Right renal pelvis (tissue), 4 donors: Measurements from ENCODE around the gene ZCWPW1. TPM values are rescaled to one million over a fixed set of nuclear protein-coding genes. Genes with fewer than 3 reads are reported as not detected.
A peak's percentile ranks its signal among the peaks of the same experiment; 100 is the strongest.

Experiments
- DNase-seq, 4 donors: peaks; one replicate each; pipeline ENCODE4 v3.0.0-alpha.2; 2013; ENCODE audit warnings: low read depth in 4 of 4, low spot score in 3 of 4, missing footprints in 1 of 4
- polyA plus RNA-seq, 4 donors: library from polyadenylated mRNA; unstranded; fragments of 120-200 nt; gene quantifications; one replicate each; pipeline ENCODE4 v1.2.1, GENCODE V29; 2013; ENCODE audit not compliant: insufficient read length in 4 of 4

Gene ZCWPW1
- 1 to 10 TPM; 5.3 to 6.7 (median 5.6) TPM for polyA plus RNA-seq

- DNase-seq = peak; percentile 94 to 96 (median 96)
These were observed at the start of gene ZCWPW1 for GRCh38 chr7:100428199-100428966. ZCWPW1 (minus strand) TSS chr7:100428703; CDS start chr7:100420649, 8,054 bp downstream.

GRCh38 chr7:100477871-100478267, 49.4 kb upstream of the ZCWPW1 start:
- no peak for DNase-seq

GRCh38 chr7:100476903-100477870, 48.7 kb upstream of the ZCWPW1 start:
- no peak for DNase-seq

- DNase-seq = no peak
These were observed 47.7 kb upstream of the ZCWPW1 start for GRCh38 chr7:100476101-100476780.

- no peak for DNase-seq
These were observed 47.0 kb upstream of the ZCWPW1 start for GRCh38 chr7:100475549-100475948.

- DNase-seq = no peak
These were observed 44.5 kb upstream of the ZCWPW1 start for GRCh38 chr7:100472854-100473499.

- DNase-seq = no peak
These were observed 43.8 kb upstream of the ZCWPW1 start for GRCh38 chr7:100472121-100472851.

GRCh38 chr7:100471021-100471420, 42.5 kb upstream of the ZCWPW1 start:
- no peak for DNase-seq

- no peak for DNase-seq
These were observed 40.9 kb upstream of the ZCWPW1 start for GRCh38 chr7:100469227-100470044.

- no peak for DNase-seq
These were observed 39.3 kb upstream of the ZCWPW1 start for GRCh38 chr7:100467638-100468373.

GRCh38 chr7:100466653-100467605, 38.4 kb upstream of the ZCWPW1 start:
- DNase-seq = no peak

GRCh38 chr7:100465702-100466311, 37.3 kb upstream of the ZCWPW1 start:
- no peak for DNase-seq

GRCh38 chr7:100465299-100465698, 36.8 kb upstream of the ZCWPW1 start:
- no peak for DNase-seq

GRCh38 chr7:100464791-100465190, 36.3 kb upstream of the ZCWPW1 start:
- no peak for DNase-seq

- DNase-seq = no peak
These were observed 35.7 kb upstream of the ZCWPW1 start, which contains the start of gene SPACDR for GRCh38 chr7:100464210-100464660. SPACDR (minus strand) TSS chr7:100464260; CDS start chr7:100464025, 235 bp downstream.

GRCh38 chr7:100457033-100457432, 28.5 kb upstream of the ZCWPW1 start:
- no peak for DNase-seq
